OCI-LY1 (cell line): Measurements from ENCODE around the gene COL6A3.

Source experiments
- H2AFZ ChIP-seq: fragments of 200-600 bp; sonication (generic), shearing (Covaris generic); 2 replicates; pipeline ENCODE4 v1.6.0; 2014; ENCODE audit warnings: antibody characterized with exemption, mild to moderate bottlenecking, low read length
- H3F3A ChIP-seq: fragments of 200-600 bp; sonication (generic), shearing (Covaris generic); 2 replicates; pipeline ENCODE4 v1.6.0; 2014; ENCODE audit warnings: mild to moderate bottlenecking, antibody characterized with exemption, low read length, moderate library complexity; ENCODE audit not compliant: insufficient read depth
- H3K27ac ChIP-seq: fragments of 200-600 bp; sonication (generic); 2 replicates; pipeline ENCODE4 v1.5.1; 2014; ENCODE audit warnings: low read length, mixed run types, mild to moderate bottlenecking, low read depth; ENCODE audit not compliant: poor library complexity, severe bottlenecking
- H3K27me3 ChIP-seq: fragments of 200-600 bp; sonication (generic); 2 replicates; pipeline ENCODE4 v1.6.0; 2014; ENCODE audit warnings: antibody characterized with exemption, mild to moderate bottlenecking, low read length, moderate library complexity; ENCODE audit not compliant: insufficient read depth
- H3K36me3 ChIP-seq: fragments of 200-600 bp; sonication (generic); 2 replicates; pipeline ENCODE4 v1.6.1; 2014; ENCODE audit warnings: mild to moderate bottlenecking, antibody characterized with exemption, low read length, moderate library complexity, mixed read lengths; ENCODE audit not compliant: insufficient read depth
- H3K4me1 ChIP-seq: fragments of 200-600 bp; sonication (generic); 2 replicates; pipeline ENCODE4 v1.5.1; 2014; ENCODE audit warnings: mild to moderate bottlenecking, low read length, moderate library complexity; ENCODE audit not compliant: insufficient read depth, severe bottlenecking
- H3K4me2 ChIP-seq: fragments of 200-600 bp; sonication (generic), shearing (Covaris generic); 2 replicates; pipeline ENCODE4 v1.6.1; 2014; ENCODE audit warnings: low read length
- H3K4me3 ChIP-seq: fragments of 200-600 bp; sonication (generic); 2 replicates; pipeline ENCODE4 v1.5.1; 2014; ENCODE audit warnings: low read length, low read depth, mild to moderate bottlenecking, mixed read lengths; ENCODE audit not compliant: poor library complexity, severe bottlenecking
- H3K79me2 ChIP-seq: fragments of 200-600 bp; shearing (Covaris generic); 2 replicates; pipeline ENCODE4 v1.6.1; 2016; ENCODE audit warnings: mixed run types, low read length, mixed read lengths; ENCODE audit not compliant: insufficient read depth
- H3K9ac ChIP-seq: fragments of 200-600 bp; sonication (generic), shearing (Covaris generic); 2 replicates; pipeline ENCODE4 v1.6.1; 2014; ENCODE audit warnings: mild to moderate bottlenecking, low read length, mixed read lengths
- H3K9me2 ChIP-seq: fragments of 200-600 bp; sonication (generic), shearing (Covaris generic); 2 replicates; pipeline ENCODE4 v1.6.1; 2014; ENCODE audit warnings: low read depth, mild to moderate bottlenecking, low read length, mixed read lengths
- H3K9me3 ChIP-seq: fragments of 200-600 bp; shearing (Covaris generic); 2 replicates; pipeline ENCODE4 v1.6.1; 2014; ENCODE audit warnings: low read length, mixed read lengths
- H4K20me1 ChIP-seq: fragments of 200-600 bp; sonication (generic), shearing (Covaris generic); 2 replicates; pipeline ENCODE4 v1.6.0; 2016; ENCODE audit warnings: mild to moderate bottlenecking, low read length; ENCODE audit not compliant: insufficient read depth
- EZH2 ChIP-seq: fragments of 200-600 bp; sonication (generic), shearing (Covaris generic); IDR thresholded peaks from 2 replicates; pipeline ENCODE4 v1.8.0; 2017; ENCODE audit warnings: borderline replicate concordance, mixed run types, mild to moderate bottlenecking, antibody characterized with exemption, low read length, moderate library complexity, mixed read lengths
- TF ChIP-seq, protein P1 (sequence below): fragments of 200-600 bp; sonication (generic), shearing (Covaris generic); IDR thresholded peaks from 2 replicates; pipeline ENCODE4 v1.5.1; 2017; ENCODE audit warnings: mild to moderate bottlenecking, antibody characterized with exemption, low read length, moderate library complexity, mixed read lengths

Gene COL6A3

DNA sequence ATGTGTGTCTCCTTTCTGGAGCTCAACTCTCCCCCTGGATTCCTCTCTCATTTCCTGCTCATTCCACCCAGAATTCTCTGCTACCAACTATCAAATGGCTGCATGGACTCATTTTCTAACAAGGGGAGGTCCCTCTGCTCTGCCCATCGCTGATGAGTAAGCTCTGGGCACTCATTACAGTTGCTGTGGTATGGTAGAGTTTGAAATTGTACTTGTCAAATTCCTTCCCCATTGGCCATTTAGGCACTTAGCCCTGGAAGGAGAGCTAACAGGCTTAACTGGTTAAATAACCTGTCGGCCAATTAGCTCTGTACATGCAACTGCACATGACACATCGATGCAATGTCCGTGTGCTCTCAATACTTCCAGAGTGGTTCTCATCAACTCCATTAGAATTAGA, 20.4 kb downstream of the COL6A3 start:
- peaks cover 4% of the 10 kb centered on the region; the same call in 1 of the 2 replicates for H3K27me3 ChIP-seq
- H4K20me1 ChIP-seq = no peaks in the 10 kb centered on the region
- no peaks in the 10 kb centered on the region for H3K4me1 ChIP-seq
- H3K9me3 ChIP-seq = no peaks in the 10 kb centered on the region
- no peak overlapping the region for H3K27ac ChIP-seq
- H3K79me2 ChIP-seq = no peaks in the 10 kb centered on the region
- H3F3A ChIP-seq = no peaks in the 10 kb centered on the region
- no peaks in the 10 kb centered on the region for H3K36me3 ChIP-seq
- no peak overlapping the region for H3K4me3 ChIP-seq
- no peak overlapping the region for H3K4me2 ChIP-seq
- H3K9me2 ChIP-seq = no peaks in the 10 kb centered on the region
- no peak overlapping the region for H3K9ac ChIP-seq
- no peak overlapping the region for H2AFZ ChIP-seq
- TF ChIP-seq EZH2 = no peak
- TF ChIP-seq, protein P1, sequence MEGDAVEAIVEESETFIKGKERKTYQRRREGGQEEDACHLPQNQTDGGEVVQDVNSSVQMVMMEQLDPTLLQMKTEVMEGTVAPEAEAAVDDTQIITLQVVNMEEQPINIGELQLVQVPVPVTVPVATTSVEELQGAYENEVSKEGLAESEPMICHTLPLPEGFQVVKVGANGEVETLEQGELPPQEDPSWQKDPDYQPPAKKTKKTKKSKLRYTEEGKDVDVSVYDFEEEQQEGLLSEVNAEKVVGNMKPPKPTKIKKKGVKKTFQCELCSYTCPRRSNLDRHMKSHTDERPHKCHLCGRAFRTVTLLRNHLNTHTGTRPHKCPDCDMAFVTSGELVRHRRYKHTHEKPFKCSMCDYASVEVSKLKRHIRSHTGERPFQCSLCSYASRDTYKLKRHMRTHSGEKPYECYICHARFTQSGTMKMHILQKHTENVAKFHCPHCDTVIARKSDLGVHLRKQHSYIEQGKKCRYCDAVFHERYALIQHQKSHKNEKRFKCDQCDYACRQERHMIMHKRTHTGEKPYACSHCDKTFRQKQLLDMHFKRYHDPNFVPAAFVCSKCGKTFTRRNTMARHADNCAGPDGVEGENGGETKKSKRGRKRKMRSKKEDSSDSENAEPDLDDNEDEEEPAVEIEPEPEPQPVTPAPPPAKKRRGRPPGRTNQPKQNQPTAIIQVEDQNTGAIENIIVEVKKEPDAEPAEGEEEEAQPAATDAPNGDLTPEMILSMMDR = no peak

DNA sequence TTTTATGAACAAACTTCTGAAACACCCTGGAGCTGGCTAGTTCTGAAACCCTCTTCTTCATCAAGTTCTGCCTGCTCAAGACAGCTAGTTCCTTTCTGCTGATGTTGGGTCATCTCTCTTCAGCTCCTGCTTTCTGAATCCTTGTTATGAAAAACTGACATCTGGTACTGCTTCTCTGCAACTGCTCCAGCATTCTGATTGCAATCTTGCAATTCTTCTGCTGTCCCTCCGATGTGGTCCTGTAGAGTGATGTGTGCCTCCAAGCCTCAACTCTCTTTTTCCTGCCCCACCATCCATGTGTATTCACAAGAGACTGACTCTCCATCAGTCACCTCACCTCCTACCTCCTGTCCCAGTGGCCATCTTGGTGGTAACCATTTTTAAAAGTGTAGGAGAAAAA, 21.8 kb downstream of the COL6A3 start:
- no peaks in the 10 kb centered on the region for H4K20me1 ChIP-seq
- no peaks in the 10 kb centered on the region for H3K36me3 ChIP-seq
- no peaks in the 10 kb centered on the region for H3K9me2 ChIP-seq
- no peak overlapping the region for H2AFZ ChIP-seq
- no peak for TF ChIP-seq EZH2
- TF ChIP-seq, protein P1 = no peak
- no peaks in the 10 kb centered on the region for H3K79me2 ChIP-seq
- no peaks in the 10 kb centered on the region for H3K4me1 ChIP-seq
- no peak overlapping the region for H3K9ac ChIP-seq
- no peaks in the 10 kb centered on the region for H3F3A ChIP-seq
- H3K27ac ChIP-seq = no peak overlapping the region
- H3K27me3 ChIP-seq = peaks cover 6% of the 10 kb centered on the region
- no peak overlapping the region for H3K4me2 ChIP-seq
- no peaks in the 10 kb centered on the region for H3K9me3 ChIP-seq
- no peak overlapping the region for H3K4me3 ChIP-seq

DNA sequence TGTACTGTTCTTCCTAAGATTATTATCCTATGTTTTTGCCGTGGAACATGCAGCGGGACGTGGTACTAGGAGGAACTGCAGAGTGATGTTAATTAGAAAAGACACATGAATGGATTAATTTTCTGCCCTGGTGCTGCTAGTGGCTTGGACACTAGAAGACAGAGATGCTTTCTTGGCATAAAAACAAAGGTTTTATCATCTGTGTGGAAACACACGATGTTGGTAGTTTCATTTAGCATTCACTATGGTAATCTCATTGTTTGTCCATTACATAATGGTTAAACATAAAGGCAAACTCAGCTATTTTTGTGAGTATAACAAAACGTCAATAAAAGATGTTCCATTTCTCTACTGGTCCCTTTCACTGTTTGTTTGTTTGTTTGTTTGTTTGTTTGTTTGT, 22.8 kb downstream of the COL6A3 start:
- H4K20me1 ChIP-seq = no peaks in the 10 kb centered on the region
- no peaks in the 10 kb centered on the region for H3K9me2 ChIP-seq
- no peak overlapping the region for H3K27ac ChIP-seq
- H3K9ac ChIP-seq = no peak overlapping the region
- no peaks in the 10 kb centered on the region for H3F3A ChIP-seq
- no peaks in the 10 kb centered on the region for H3K79me2 ChIP-seq
- TF ChIP-seq, protein P1 = no peak
- no peak for TF ChIP-seq EZH2
- no peak overlapping the region for H3K4me2 ChIP-seq
- no peaks in the 10 kb centered on the region for H3K9me3 ChIP-seq
- no peak overlapping the region for H3K4me3 ChIP-seq
- H3K4me1 ChIP-seq = no peaks in the 10 kb centered on the region
- peaks cover 6% of the 10 kb centered on the region for H3K27me3 ChIP-seq
- no peak overlapping the region for H2AFZ ChIP-seq
- no peaks in the 10 kb centered on the region for H3K36me3 ChIP-seq
